A673 (cell line): Measurements from ENCODE around the gene TRIM36.

Experiments used
- CTCF ChIP-seq: fragments of 300-800, 200-600 bp; sonication (generic); conservative IDR thresholded peaks from 2 replicates; pipeline ENCODE4 v1.5.1; 2017; ENCODE audit warnings: low read depth, mild to moderate bottlenecking, antibody characterized with exemption, low read length, moderate library complexity, mixed read lengths
- EZH2 ChIP-seq: fragments of 200-600 bp; sonication (generic); IDR thresholded peaks from 2 replicates; pipeline ENCODE4 v1.6.1; 2017; ENCODE audit warnings: borderline replicate concordance, low read depth, mild to moderate bottlenecking, mixed read lengths, antibody characterized with exemption, low read length; ENCODE audit not compliant: poor library complexity, severe bottlenecking

GRCh38 chr5:115097236-115097635 lies 72.5 kb downstream of the TRIM36 start:
- no peak for TF ChIP-seq CTCF
- no peak for TF ChIP-seq EZH2
